GM21528 (cell line): ENCODE data around the gene ANKS1B.
"Not testable (repeated sequence)": the region's sequence is repeated elsewhere in the genome, so short reads cannot be mapped to it uniquely, and the experiment has no call there.

ENCODE experiments used
- ATAC-seq: cut with Tn5 transposase; IDR thresholded peaks from one replicate; pipeline ENCODE4 v1.9.1; 2021; ENCODE audit warnings: mild to moderate bottlenecking, moderate library complexity; ENCODE audit not compliant: unreplicated experiment, low FRiP score

Gene ANKS1B

GRCh38 chr12:99392091-99392850 lies 592.5 kb downstream of the ANKS1B start:
- ATAC-seq, result no peak

GRCh38 chr12:99390707-99391106 lies 594.0 kb downstream of the ANKS1B start:
- ATAC-seq, result no peak

GRCh38 chr12:99389751-99390150 lies 595.0 kb downstream of the ANKS1B start:
- ATAC-seq, result no peak

GRCh38 chr12:99388671-99389195 lies 596.0 kb downstream of the ANKS1B start:
- no peak for ATAC-seq

GRCh38 chr12:99387661-99388060 lies 597.1 kb downstream of the ANKS1B start:
- no peak for ATAC-seq

GRCh38 chr12:99386907-99387306 lies 597.8 kb downstream of the ANKS1B start:
- ATAC-seq, result peak; percentile 48

GRCh38 chr12:99383258-99383657 lies 601.5 kb downstream of the ANKS1B start:
- no peak for ATAC-seq

GRCh38 chr12:99381992-99382391 lies 602.7 kb downstream of the ANKS1B start:
- peak; percentile 52 for ATAC-seq

GRCh38 chr12:99380701-99381100 lies 604.0 kb downstream of the ANKS1B start:
- ATAC-seq, result no peak

- ATAC-seq, result no peak
Measured at GRCh38 chr12:99374023-99374422, 610.7 kb downstream of the ANKS1B start.

GRCh38 chr12:99372257-99372920 lies 612.3 kb downstream of the ANKS1B start:
- no peak for ATAC-seq

- ATAC-seq, result no peak
Measured at GRCh38 chr12:99370421-99371138, 614.2 kb downstream of the ANKS1B start.

GRCh38 chr12:99367181-99367580 lies 617.6 kb downstream of the ANKS1B start:
- no peak for ATAC-seq

GRCh38 chr12:99352269-99352668 lies 632.5 kb downstream of the ANKS1B start:
- ATAC-seq, result no peak

GRCh38 chr12:99343960-99344359 lies 640.8 kb downstream of the ANKS1B start:
- ATAC-seq, result no peak

- no peak for ATAC-seq
Measured at GRCh38 chr12:99339663-99340062, 645.1 kb downstream of the ANKS1B start.

GRCh38 chr12:99334285-99335056 lies 650.3 kb downstream of the ANKS1B start:
- ATAC-seq, result no peak

- no peak for ATAC-seq
Measured at GRCh38 chr12:99332936-99333591, 651.7 kb downstream of the ANKS1B start.

GRCh38 chr12:99330216-99330615 lies 654.5 kb downstream of the ANKS1B start:
- no peak for ATAC-seq

- ATAC-seq, result not testable (repeated sequence)
Measured at GRCh38 chr12:99321210-99321609, 663.5 kb downstream of the ANKS1B start.
